Sigmoid colon (tissue), 7 donors: ENCODE measurements around the gene ODAD4. TPM values are rescaled to one million over a fixed set of nuclear protein-coding genes. Genes with fewer than 3 reads are reported as not detected.

ENCODE experiments used
- DNase-seq: peaks from one replicate; pipeline ENCODE4 v3.0.0-alpha.2; 2019
- H3K27ac ChIP-seq, 4 donors: fragments of 200-600 bp; sonication (generic); one replicate each; pipeline ENCODE4 v1.5.1; 2016 to 2019; ENCODE audit warnings: mild to moderate bottlenecking in 1 of 4
- H3K27me3 ChIP-seq, 3 donors: fragments of 200-600 bp; sonication (generic); one replicate each; pipeline ENCODE4 v1.5.1; 2019; ENCODE audit warnings: mild to moderate bottlenecking in 1 of 3
- H3K36me3 ChIP-seq, 4 donors: fragments of 200-600 bp; sonication (generic); one replicate each; pipeline ENCODE4 v1.5.1; 2016 to 2019
- H3K4me1 ChIP-seq, 4 donors: fragments of 200-600 bp; sonication (generic); one replicate each; pipeline ENCODE4 v1.5.1; 2017 to 2019
- H3K4me3 ChIP-seq, 4 donors: fragments of 200-600 bp; sonication (generic); one replicate each; pipeline ENCODE4 v1.5.1; 2017 to 2019; ENCODE audit warnings: mild to moderate bottlenecking in 2 of 4, moderate library complexity in 1 of 4
- H3K9me3 ChIP-seq, 4 donors: fragments of 200-600 bp in 3 of 4; sonication (generic) in 3 of 4; one replicate each; pipeline versions ENCODE4 v1.5.1 to v1.6.1; 2013 to 2019
- EP300 ChIP-seq, 4 donors: sonication (generic); formaldehyde crosslinking; IDR thresholded peaks; one replicate each; pipeline ENCODE4 v1.6.1; 2017; ENCODE audit warnings: antibody characterized with exemption in 4 of 4
- POLR2A ChIP-seq, 2 donors: fragments of 450-650 bp; IDR thresholded peaks; one replicate each; pipeline ENCODE4 v1.6.1; 2016; ENCODE audit warnings: antibody characterized with exemption in 2 of 2, mild to moderate bottlenecking in 2 of 2, moderate library complexity in 2 of 2
- POLR2AphosphoS5 ChIP-seq, 4 donors: sonication (generic); formaldehyde crosslinking; IDR thresholded peaks; one replicate each; pipeline ENCODE4 v1.6.1; 2017; ENCODE audit warnings: antibody characterized with exemption in 4 of 4
- WGBS, 2 donors: extraction: QIAGEN DNeasy Blood & Tissue Kit; methylation state at CpG; one replicate each; pipeline ENCODE4 v1.1.7; 2013; 5-methylcytosine and 5-hydroxymethylcytosine counted together
- intact Hi-C: fragments of 100-400 bp; cut with DNase I; formaldehyde crosslinking; loops from one replicate; pipeline ENCODE4 v1.15.1; 2023
- polyA plus RNA-seq, 3 donors: library from polyadenylated mRNA; stranded (reverse); fragments of 200-250 nt; gene quantifications; one replicate each; pipeline ENCODE4 v1.2.3, GENCODE V29; 2013
- total RNA-seq, 4 donors: library from RNA; depleted of rRNA; stranded (reverse); fragments of >200 nt; gene quantifications; one replicate each; pipeline ENCODE4 v1.1.0, GENCODE V29; 2016
- TF ChIP-seq, protein P1 (sequence below), 4 experiments: fragments of 450-650 bp in 3 of 4; fragments of 200-600 bp in 1 of 4; IDR thresholded peaks; one replicate each; pipeline ENCODE4 v1.5.1; 2016 to 2019; ENCODE audit warnings: antibody characterized with exemption in 4 of 4, mild to moderate bottlenecking in 3 of 4, moderate library complexity in 2 of 4
- donor health status: healthy with polysubstance abuse.
- donor health status: Bipolar disorder and iron deficiency.
- donor health status: healthy.

The ODAD4 gene, protein sequence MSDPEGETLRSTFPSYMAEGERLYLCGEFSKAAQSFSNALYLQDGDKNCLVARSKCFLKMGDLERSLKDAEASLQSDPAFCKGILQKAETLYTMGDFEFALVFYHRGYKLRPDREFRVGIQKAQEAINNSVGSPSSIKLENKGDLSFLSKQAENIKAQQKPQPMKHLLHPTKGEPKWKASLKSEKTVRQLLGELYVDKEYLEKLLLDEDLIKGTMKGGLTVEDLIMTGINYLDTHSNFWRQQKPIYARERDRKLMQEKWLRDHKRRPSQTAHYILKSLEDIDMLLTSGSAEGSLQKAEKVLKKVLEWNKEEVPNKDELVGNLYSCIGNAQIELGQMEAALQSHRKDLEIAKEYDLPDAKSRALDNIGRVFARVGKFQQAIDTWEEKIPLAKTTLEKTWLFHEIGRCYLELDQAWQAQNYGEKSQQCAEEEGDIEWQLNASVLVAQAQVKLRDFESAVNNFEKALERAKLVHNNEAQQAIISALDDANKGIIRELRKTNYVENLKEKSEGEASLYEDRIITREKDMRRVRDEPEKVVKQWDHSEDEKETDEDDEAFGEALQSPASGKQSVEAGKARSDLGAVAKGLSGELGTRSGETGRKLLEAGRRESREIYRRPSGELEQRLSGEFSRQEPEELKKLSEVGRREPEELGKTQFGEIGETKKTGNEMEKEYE
- total RNA-seq (1 to 10 TPM; 1.4 to 2.2 (median 1.6) TPM), polyA plus RNA-seq (under 1 TPM in 1 of 3 donors, not detected in 2; 0.41 TPM)

DNA sequence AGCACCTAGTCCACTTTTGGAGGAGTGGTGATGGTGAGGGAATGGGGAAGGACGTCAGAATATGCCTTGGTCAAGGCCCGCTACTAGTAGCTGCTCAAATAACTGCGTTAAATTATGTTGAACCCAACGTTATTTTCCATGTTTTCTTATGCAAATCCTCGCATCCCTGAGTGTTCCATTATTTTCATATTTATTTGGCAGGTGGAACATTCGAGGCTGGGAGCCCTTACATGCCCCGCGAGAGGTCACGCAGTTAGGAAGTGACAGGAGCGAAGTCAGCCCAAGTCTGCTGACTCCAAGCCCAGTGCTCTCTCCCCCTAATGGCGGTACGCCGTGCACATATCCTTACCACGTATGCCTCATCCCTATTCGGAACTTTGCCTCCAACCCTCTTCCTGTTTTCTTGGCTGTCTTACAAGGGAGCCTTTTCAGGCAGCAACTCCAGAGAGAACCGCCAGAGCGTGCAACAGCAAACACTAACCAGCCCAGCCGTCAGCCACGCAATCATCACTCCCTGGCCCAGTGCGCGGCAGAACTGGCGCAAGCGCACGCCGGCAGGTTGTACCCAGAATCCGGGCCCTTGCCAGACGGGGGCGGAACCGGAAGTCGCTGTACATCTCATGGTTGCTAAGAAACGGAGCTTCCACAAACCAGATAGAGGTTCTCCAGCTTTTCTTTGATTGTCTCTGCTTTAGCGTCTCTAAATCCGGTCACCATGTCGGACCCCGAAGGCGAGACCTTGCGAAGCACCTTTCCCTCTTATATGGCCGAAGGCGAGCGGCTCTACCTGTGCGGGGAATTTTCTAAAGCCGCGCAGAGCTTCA, at the start of gene ODAD4:
Gene ODAD4, plus strand, starts transcription at position 609 of the 824 bp plus-strand sequence. Its CDS starts 107 bp downstream, at position 716.
- Histone ChIP-seq H3K4me3 (peak within 1 kb of the TSS; percentile 26 to 58 (median 53)), H3K4me1 (peaks cover 0 to 20% (median 12%) of the 10 kb centered on the region in 4 donors), H3K27me3 (no peaks in the 10 kb centered on the region), H3K27ac (peak within 1 kb of the TSS; percentile 84 to 92 (median 89)), H3K36me3 (peaks cover 0 to 4% (median 0%) of the 10 kb centered on the region in 4 donors), H3K9me3 (no peaks in the 10 kb centered on the region)
- peak in 1 of 4 donors; percentile 59 for TF ChIP-seq EP300 (IDR thresholded peaks at IDR 0.05)
- TF ChIP-seq POLR2A (IDR thresholded peaks at IDR 0.05), result peak; percentile 33 to 55
- peak; percentile 73 to 95 (median 90) for TF ChIP-seq POLR2AphosphoS5 (IDR thresholded peaks at IDR 0.05)
- TF ChIP-seq, protein P1, sequence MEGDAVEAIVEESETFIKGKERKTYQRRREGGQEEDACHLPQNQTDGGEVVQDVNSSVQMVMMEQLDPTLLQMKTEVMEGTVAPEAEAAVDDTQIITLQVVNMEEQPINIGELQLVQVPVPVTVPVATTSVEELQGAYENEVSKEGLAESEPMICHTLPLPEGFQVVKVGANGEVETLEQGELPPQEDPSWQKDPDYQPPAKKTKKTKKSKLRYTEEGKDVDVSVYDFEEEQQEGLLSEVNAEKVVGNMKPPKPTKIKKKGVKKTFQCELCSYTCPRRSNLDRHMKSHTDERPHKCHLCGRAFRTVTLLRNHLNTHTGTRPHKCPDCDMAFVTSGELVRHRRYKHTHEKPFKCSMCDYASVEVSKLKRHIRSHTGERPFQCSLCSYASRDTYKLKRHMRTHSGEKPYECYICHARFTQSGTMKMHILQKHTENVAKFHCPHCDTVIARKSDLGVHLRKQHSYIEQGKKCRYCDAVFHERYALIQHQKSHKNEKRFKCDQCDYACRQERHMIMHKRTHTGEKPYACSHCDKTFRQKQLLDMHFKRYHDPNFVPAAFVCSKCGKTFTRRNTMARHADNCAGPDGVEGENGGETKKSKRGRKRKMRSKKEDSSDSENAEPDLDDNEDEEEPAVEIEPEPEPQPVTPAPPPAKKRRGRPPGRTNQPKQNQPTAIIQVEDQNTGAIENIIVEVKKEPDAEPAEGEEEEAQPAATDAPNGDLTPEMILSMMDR (IDR thresholded peaks at IDR 0.05), result peak; percentile 35 to 81 (median 56)
- WGBS, 2 donors, result 1 to 3% methylated on average over 43 of the region's 43 CpGs
- DNase-seq, result peak; percentile 99
- intact Hi-C loops, result no loop called here

DNA sequence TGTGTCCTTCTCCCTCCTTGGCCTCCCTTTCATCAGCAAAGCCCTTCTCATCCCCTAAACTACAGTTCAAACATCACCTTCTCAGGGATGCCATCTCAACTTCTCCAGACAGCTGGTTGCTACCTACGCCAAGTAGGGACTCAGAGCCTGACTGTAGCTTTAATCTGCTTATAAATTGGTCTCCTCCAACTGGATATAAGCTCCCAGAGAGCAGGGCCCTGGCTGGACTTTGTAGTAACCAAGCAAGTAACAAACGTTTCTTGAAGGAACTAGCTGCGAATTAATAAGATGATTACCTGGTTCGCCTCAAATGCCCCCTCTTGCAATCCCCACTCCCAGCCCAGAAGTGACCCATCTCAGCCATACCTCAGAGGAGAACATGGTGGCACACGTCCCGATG, 47.7 kb upstream of the ODAD4 start:
- H3K9me3 ChIP-seq, result no peaks in the 10 kb centered on the region
- H3K4me1 ChIP-seq, result no peaks in the 10 kb centered on the region
- 89 to 93% methylated on average over 6 of the region's 6 CpGs for WGBS, 2 donors
- TF ChIP-seq EP300 (IDR thresholded peaks at IDR 0.05) (no peak), POLR2AphosphoS5 (IDR thresholded peaks at IDR 0.05) (no peak), POLR2A (IDR thresholded peaks at IDR 0.05) (no peak)
- TF ChIP-seq, protein P1 (IDR thresholded peaks at IDR 0.05), result no peak
- H3K27ac ChIP-seq, result no peak overlapping the region
- no peak for DNase-seq
- H3K36me3 ChIP-seq, result peaks cover 20 to 90% (median 64%) of the 10 kb centered on the region in 4 donors
- no peak overlapping the region for H3K4me3 ChIP-seq
- H3K27me3 ChIP-seq, result no peaks in the 10 kb centered on the region
- intact Hi-C loops, result no loop called here

DNA sequence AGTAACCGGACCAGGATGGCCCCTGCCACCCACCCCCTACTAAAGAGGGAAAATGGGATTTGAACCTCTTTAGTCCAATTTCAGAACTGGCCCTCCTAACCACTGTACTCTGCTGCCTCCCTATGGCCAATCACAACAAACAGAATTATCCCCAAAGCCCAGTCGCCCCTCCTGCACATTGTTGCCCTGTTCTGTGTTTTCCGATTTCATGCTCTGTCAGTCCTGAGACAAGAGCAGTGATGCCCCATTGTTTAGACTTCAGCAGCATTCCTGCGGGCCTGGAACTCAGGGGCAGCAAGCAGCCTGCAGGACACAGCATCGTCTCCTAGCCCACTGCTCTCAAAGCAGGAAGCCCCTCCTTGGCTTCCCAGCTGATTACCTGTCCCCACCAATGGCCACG, 44.7 kb upstream of the ODAD4 start:
- Histone ChIP-seq H3K4me3 (no peak overlapping the region), H3K4me1 (no peaks in the 10 kb centered on the region), H3K27me3 (no peaks in the 10 kb centered on the region), H3K27ac (no peak overlapping the region), H3K36me3 (peaks cover 23 to 96% (median 63%) of the 10 kb centered on the region in 4 donors), H3K9me3 (no peaks in the 10 kb centered on the region)
- WGBS, 2 donors, result 87 to 92% methylated on average over 6 of the region's 6 CpGs
- DNase-seq, result no peak
- intact Hi-C loops, result no loop called here
- TF ChIP-seq POLR2A (IDR thresholded peaks at IDR 0.05) (no peak), EP300 (IDR thresholded peaks at IDR 0.05) (no peak), POLR2AphosphoS5 (IDR thresholded peaks at IDR 0.05) (no peak)
- TF ChIP-seq, protein P1 (IDR thresholded peaks at IDR 0.05), result no peak

DNA sequence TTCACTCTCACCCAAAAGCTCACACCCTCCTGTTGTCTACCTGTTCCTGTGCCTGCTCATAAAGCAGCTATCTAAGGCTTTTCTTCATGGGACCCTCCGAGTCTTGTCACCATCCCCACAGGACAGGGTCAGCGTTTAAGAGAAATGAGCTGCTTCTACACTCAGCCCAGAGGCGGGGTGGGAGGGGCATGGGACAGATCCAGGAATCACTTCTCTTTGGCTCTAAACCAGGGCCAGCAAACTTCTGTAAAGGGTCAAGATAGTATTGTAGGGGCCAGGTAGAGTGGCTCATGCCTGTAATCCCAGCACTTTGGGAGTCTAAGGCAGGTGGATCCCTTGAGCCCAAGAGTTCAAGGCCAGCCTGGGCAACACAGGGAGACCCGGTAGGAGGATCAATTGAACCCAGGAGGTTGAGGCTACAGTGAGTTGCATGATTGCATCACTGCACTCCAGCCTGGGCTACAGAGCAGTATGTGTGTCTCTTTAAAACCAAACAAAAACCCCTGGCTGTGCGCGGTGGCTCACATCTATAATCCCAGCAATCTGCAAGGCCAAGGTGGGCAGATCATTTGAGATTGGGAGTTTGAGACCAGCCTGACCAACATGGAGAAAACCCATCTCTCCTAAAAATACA, 42.0 kb upstream of the ODAD4 start:
- TF ChIP-seq EP300 (IDR thresholded peaks at IDR 0.05), result no peak
- no peak for TF ChIP-seq POLR2AphosphoS5 (IDR thresholded peaks at IDR 0.05)
- TF ChIP-seq POLR2A (IDR thresholded peaks at IDR 0.05), result no peak
- TF ChIP-seq, protein P1 (IDR thresholded peaks at IDR 0.05), result no peak
- Histone ChIP-seq H3K36me3 (peaks cover 27 to 100% (median 76%) of the 10 kb centered on the region in 4 donors), H3K27ac (no peak overlapping the region), H3K9me3 (no peaks in the 10 kb centered on the region), H3K4me1 (no peaks in the 10 kb centered on the region), H3K4me3 (no peak overlapping the region), H3K27me3 (no peaks in the 10 kb centered on the region)
- no peak for DNase-seq
- intact Hi-C loops, result no loop called here
- WGBS, 2 donors, result 92% methylated on average over 6 of the region's 6 CpGs
